HG03108 (cell line): Measurements from ENCODE around the gene DDX59.

ENCODE experiments used
- ATAC-seq: cut with Tn5 transposase; IDR thresholded peaks from one replicate; pipeline ENCODE4 v1.9.1; 2021; ENCODE audit warnings: moderate library complexity; ENCODE audit not compliant: unreplicated experiment

Gene DDX59

DNA sequence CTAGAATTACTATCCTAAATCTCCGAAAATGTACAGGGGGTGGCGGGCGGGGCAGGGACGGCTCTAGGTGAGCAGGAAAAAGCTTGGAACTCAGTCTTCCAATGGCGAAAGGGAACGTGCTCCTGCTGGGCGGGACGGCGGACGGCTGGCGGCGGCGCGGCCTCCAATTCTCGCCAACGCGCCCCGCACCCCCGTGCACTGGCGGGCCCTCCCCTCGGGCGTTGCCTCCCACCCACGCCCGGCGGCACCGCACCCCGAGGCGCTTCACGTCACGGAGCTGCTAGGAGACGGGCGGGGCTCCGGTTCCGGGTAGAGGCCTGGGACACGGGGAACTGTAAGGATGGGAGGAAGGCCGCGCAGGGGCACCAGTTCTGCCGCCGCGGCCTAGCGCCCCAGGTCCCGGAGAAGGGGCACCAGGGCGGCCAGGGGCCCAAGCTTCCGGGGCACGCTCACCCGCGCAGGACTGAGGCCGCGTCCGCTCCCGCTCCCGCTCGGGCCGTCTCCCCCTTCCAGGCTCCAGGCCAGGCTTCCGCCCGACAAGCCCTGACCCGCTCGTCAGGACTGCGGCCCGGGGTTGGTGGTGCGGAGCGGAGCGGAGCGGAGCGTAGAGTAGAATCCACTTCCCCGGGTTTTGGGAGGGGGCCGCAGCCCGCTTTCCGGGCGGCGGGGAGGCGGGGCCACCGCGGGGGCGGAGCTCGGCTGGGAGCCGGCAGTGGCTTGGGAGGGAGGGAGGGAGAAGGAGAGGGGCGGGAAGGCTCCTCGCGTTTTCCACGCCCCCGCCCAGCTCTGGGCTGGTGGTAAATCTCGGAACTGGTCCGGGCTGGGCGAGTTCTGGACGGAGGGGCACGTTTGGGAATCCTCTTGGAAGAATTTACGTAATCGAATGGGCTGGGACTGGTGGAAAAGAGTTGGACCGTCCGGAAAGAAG, at the start of gene DDX59:
TSS of gene DDX59 (minus strand) at position 594 of the 928 bp plus-strand sequence. CDS start 3,167 bp downstream, outside the sequence.
- peak; percentile 89 for ATAC-seq

DNA sequence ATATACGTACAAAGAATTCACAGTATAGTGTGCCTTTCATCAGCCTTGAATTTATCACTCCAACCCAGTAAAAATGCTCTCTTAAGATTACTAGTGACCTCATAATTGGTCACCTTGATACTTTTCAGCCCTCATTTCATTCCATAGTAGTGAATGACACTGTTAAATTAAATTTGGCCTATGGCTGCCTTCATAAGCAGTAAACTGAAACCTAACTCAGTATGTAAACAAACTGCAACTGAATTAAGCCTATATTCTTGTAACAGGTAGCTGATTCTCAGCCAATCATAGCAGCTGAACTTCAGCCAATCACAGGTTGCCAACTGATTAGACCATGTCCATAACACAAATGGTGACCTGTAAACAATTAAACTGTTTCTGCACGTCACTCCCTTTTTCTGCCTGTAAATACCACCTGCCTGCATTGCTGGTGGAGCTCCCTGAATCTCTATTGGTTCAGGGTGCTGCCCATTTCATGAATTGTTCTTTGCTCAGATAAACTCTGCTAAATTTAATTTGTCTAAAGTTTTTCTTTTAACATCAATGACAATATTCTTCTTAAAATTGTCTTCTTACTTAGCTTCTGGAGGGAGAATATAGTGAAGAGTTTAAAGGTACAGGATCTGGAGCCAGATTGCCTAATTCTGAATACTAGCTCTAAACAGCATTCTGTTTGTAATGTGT, 44.9 kb upstream of the DDX59 start:
- ATAC-seq, result no peak

DNA sequence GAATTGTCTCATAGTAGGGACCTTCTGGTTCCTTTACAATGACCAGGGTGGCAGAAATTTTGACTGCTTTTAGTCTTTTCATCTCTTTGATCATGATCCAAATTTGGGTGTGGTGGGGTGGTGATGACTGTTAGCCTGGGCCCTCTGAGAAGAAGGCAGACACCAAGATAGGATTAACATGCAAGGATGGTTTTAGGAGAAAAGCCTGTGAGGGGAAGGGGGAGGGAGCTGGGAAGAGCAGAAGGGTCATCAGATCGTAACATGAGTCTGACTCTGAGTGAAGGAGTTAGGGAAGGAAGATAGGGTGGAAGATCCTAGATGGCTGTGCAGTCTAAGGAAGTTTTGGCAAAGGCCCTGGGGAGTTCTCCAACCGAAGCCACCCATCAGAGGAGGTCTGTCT, 40.5 kb upstream of the DDX59 start:
- ATAC-seq, result no peak

DNA sequence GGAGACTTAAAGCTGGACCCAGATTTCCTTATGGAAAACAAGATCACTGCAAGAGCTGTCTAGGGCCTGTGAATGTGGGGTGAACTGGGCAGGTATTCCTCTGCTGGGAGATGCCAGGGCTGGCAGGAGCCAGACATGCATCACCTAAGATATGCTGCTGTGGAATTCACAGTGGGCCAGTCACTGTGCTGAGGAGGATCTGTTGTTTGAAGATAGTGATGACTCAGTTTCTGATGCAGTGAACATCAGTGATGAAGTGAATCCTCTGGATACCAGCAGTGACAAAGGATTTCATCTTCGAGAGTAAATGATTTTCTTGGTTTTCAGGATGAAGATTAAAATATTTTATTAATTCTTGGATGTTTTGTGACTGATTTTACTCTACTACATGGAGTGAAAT, 39.1 kb upstream of the DDX59 start:
- ATAC-seq, result no peak

DNA sequence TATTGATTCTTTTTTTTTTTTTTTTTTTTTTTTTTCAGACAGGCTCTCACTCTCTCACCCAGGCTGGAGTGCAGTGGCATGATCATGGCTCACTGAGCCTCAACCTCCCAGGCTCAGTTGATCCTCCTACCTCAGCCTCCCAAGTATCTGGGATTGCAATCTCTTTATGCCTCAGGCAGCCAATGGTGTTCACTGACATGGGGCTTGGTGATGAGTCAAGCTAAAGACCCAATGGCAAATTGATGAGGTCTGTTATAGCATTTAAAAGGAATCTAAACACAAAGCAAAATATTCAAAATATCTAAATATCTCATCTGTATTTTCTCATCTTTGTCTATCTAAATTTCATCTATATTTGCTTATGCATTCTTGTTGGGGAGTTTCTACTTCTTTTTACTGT, 38.5 kb upstream of the DDX59 start:
- no peak for ATAC-seq

DNA sequence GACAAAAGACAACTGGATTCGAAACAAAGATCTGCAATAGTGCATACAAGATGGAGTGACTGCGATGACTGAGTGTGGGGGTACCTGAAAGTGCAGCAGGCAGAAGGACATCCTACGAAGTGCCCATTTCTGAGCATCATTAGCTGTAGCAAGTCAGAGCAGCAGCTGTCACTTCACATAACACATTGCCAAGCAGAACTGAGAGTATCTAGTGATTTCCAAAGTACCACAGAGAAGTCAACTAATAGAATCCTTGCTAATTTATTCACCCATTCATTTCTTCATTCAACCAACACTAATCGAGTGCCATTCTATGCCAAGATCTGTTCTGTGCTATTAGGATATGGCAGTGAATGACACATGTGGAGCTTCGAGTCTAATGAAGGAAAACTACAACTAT, 37.4 kb upstream of the DDX59 start:
- no peak for ATAC-seq

DNA sequence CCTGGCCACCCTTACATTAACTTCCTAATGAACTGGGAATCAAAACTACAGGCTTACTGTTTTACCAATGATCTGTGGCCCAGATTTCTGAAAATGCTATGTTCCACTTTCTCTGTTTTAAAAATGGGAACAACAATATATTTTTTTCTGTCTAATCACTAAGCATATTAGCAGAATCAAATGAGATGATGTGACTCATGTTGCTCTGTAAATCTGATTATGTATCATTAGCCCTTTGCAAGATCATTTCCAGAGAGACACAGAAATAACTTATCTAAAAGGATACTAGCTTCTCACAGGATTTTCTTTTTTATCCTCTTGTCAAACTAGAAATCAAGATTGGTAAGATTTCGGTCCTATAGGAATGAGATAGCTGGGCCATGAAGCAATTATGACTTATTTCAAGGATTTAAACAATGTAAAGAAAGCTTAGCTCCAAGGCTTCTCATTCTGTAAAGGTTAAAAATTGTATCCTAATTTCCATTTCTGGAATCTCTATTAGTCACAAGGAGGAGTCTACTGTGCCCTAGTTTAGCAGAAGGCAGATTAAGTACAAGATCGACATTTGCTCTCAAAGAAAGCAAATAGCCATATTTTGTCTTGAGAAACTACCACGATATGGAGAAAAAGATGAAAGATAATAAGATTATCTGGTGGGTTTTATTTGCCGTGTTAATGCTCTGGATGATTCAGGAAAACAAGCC, 36.6 kb upstream of the DDX59 start:
- ATAC-seq, result no peak

DNA sequence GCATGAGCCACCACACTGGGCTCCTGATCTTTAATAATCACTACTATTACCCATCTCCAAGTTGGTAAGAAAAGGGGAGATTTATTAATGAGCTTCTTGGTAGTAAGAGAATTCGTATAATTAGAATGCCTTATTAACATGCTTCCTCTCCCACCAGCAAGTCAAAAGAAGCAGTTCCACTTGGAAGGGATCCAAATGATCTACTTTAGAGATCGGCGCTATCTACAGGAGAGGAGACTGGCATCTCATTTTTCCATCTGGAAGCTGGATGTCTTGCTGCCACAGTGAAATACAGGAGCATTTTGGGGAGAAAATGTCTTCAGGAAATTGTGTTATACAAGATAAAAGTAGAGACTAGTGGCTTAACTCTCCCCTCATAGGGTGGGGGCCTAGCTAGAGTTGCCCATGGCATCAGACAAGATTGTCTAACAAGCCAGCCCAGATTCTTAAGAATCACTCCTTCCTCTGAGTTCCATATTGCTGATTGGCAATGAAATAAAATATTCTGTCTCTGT, 35.3 kb upstream of the DDX59 start:
- no peak for ATAC-seq

DNA sequence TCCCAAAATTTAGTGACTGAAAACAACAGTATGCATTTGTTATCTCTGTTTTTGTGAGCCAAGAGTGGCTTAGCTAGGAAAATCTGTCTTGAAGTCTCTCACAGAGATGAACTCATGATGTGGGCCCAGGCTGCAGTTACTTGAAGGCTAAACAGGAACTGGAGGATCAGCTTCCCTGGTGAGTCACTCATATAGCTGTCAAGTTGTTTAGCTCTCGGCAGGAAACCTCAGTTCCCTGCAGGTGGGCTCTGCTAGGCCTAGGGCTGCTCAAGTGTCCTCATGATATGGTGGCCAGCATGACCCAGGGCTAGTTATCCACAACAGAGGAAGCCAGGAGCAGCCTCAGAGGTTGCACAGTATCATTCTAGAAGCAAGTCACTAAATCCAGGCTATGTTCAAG, 30.2 kb upstream of the DDX59 start:
- ATAC-seq, result no peak

DNA sequence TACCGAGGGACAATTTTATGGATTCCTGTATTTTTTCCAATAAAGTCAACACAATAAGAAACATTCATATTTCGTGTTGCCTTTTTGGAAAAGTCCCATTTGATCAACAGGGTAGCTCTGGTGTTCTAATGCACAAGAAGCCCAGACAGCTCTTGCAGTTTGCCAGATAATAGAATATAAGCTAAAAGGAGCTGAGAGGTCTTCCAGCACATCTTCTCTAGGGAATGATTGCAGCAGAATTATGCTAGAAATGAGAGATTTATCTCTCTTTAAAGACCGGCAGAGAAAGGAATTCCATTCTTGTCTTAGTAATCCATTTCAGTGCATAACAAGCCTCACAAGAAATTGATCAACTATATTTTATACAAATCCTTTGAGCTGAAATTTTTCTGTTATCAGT, 25.0 kb upstream of the DDX59 start:
- ATAC-seq, result no peak

DNA sequence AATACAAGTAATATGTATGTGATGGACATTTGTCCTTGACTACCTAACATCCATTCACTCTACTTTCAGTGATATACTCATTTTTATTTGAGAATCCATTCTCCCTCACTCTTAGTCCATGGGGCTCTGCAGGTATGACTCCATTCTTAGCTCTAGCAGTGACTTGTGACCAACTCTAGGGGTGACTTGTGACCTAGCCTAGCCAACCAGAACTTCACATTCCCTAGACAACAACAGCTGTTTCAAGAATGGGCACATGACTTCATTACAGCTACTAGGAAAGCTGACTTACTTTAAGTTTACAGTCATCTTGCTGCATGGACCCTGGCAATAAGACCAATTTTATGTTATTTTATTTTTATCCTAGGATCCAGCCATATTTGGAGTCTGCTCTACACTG, 23.6 kb upstream of the DDX59 start:
- ATAC-seq, result no peak

DNA sequence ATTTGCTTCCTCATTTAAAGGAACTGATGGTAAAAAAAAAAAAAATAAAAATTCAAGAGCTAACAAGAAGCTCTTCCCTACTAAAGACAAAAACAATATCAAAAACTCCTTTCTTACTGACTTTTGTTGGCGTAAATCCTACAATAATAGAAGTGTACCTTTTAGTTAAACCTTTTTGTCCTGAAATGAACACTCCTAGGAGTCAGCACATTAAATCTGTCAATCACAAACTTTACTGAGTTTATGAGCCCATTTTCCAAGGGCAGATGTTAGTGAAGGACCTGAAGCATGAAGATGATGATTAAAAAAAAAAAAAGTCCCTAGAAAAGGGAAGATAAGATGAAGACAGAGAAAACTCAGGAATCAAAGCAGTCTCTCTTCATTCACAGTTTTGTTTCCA, 22.6 kb upstream of the DDX59 start:
- ATAC-seq, result no peak

DNA sequence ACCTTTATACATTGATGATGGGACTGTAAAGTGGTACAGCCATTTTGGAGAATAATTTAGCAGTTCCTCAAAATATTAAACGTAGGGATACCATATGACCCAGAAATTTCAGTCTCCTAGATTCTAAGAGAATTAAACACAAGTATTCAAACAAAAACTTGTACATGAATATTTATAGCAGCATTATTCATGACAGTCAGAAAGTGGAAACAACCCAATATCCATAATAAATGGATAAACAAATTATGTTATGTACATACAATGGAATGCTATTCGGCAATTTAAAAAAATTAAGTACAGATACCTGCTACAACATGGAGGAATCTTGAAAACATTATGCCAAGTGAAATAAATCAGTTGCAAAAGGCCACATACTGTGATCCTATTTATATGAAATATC, 16.9 kb upstream of the DDX59 start:
- ATAC-seq, result no peak

DNA sequence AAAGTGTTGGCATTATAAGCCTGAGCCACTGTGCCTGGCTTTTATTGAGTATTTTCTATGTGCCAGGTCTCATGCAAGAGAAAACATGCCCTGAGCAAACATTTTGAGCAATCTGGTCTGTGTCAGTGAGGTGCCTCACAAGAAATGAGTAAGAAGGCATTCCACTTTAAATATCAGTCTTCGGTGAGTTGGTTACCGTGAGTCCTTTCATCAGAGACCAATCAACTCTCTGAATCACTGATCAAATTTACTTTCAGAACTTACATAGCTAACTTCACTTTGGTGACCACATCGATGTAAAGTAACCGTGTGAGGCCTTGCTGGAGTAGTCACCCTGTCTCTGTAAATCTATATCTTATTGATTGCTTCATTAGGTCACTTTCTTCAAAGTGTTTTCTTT, 14.3 kb upstream of the DDX59 start:
- no peak for ATAC-seq

DNA sequence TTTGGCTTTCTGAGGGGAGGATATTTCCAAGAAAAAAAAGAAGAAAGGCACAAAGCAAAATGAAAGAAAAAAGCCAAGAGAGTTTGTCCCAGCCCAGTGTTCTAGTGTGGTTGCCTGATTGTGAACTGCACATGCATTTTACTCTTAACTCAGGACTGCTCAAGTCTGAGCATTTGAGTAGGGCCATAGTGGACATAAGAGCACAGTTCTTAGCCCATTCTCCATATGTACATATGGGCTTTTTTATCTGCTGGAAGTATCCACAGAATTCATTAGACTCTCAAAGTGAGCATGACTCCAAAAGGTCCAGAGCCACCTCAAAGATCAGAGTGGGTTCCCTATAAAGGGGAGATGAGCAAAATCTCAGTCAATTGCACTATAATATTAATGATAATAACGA, 13.6 kb upstream of the DDX59 start:
- no peak for ATAC-seq

DNA sequence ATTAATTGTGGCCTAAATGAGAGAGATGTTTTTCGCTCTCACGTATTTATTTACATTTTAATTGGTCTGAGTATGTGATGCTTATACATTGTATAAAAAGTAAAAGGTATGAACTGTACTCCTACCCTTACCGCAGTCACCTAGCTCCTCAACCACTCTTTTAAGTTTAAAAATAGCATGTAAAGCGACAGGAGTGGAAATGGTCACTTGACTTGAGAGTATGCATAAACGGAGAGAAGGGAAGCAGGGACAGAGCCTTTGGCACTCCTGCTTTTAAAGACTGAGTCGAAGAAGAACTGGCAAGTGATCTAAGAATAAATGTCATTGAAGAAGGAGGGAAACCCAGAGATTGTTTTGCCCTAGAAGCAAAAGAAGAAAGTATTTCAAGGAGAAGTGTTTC, 11.5 kb upstream of the DDX59 start:
- no peak for ATAC-seq

DNA sequence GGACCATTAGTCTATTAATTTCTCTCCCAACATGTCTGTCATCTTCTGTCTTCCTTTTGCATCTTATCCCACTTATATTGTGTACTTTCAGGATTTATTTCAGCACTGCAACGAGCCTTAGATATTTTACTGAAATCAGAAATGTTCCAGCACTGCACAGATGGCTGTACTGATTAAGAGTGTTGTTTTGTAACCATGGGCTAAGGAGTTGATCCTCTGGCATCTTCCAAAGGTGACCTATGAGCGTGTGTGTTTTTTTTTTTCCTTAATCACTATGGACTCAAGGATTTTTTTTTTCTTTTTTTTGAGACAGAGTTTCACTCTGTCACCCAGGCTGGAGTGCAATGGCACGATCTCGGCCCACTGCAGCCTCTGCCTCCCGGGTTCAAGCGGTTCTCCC, 7.1 kb upstream of the DDX59 start:
- no peak for ATAC-seq

DNA sequence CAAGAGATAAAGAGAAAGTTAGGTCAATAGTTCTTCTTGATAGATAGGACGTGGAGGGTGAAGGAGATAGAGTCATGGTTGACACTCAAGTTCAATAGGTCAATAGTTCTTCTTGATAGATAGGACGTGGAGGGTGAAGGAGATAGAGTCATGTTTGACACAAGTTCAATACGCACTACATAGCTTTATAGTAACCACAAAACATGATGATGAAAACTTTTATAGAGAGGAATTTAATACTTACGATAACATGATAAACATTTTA, 5.8 kb upstream of the DDX59 start:
- ATAC-seq, result no peak

DNA sequence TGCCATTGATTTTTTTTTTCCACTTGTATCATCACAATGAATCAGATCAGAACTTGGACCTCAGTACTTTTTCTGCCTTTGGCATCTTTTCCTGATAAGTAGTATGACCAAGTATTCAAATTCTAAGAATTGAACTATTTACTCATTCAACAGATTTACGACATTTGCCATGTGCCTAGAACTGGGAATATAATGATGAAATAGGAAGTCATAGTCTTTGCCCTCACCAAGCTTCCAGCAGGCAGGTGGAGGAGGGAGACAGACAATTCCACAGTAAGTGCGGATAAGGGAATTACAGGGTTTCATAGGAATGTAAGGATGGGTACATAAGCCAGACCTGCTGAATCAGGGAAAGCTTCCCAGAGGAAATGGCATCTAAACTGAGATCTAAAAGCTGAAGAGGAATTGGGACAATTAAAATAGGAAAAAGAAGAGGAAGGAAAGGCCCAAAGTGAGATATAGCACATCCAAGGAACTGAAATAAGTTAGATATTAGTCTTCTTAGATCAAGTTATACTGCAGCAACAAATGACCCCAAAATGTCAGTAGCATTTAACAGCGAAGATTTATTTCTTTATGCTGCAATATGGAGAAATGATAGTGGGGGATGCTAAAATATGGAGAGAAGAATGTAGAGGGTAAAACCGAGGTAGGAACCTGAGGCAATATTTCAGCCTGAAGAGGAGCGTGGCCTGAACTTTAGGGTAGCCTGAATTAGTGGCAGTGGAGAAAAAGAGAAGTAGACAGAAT, 5.3 kb upstream of the DDX59 start:
- ATAC-seq, result no peak

DNA sequence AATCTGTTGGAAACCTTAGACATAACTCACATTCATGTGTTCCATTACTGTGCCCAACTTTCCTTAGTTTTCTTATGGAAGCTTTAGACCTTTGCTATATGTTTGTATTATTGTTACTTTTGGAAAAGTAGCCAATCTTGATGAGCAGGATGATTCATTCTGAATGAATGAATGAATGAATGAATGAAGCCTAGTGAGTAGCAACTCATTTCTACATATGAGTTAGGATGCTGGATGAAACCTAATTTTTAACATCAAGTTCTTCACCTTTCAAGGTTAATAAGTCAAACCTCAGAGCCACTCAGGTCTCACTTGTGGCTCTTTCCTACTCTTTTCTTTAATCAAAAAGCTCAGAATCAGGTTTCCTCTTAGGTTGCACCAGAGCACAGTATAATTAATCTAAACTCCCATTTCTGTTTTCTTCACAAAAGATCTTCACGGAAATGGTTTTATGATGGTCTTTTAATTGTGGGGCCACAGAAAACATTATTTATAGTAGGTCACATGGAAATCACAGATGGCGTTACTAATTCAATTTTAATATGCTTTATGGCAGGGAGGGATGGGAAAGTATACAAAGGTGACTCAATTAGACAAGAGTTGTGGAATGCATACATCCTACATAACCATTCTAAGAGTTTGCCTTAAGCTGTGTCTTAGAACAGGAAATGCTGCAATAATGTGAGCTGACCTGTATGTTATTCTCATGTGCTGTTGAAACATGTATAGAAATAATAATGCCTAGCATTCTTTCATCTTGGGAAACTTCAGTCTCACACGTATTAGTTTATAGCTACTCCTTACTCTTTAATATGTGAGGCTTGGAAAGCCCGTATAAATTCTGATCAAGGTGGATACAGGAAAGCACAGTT, 4.5 kb upstream of the DDX59 start:
- ATAC-seq, result no peak
